Testis (tissue), 2 donors: Measurements from ENCODE around the gene KRT74.

Source experiments
- CTCF ChIP-seq, 3 experiments: fragments of 450-650 bp in 2 of 3; fragments of 200-600 bp in 1 of 3; sonication (generic) in 1 of 3; IDR thresholded peaks; one replicate each; pipeline ENCODE4 v1.5.1; 2016 to 2019; ENCODE audit warnings: antibody characterized with exemption in 3 of 3, mild to moderate bottlenecking in 2 of 3, moderate library complexity in 1 of 3
- POLR2A ChIP-seq: fragments of 450-650 bp; IDR thresholded peaks from one replicate; pipeline ENCODE4 v1.6.1; 2017; ENCODE audit warnings: antibody characterized with exemption, mild to moderate bottlenecking, moderate library complexity

GRCh38 chr12:52564582-52564981, 9.1 kb downstream of the KRT74 start:
- TF ChIP-seq CTCF (IDR thresholded peaks at IDR 0.05) (no peak), POLR2A (no peak)
